ENCODE data around the gene OCA2. TPM values are rescaled to one million over a fixed set of nuclear protein-coding genes. Genes with fewer than 3 reads are reported as not detected.

Gene OCA2
- total RNA-seq, 1 experiment from 2014 or later: 0.57 TPM

GRCh38 chr15:27951191-27951890 is 147.8 kb downstream of the OCA2 start:
- Mint-ChIP-seq H3K27ac (ENCODE audit: unreplicated experiment) (no peak overlapping the region), H3K27me3 (ENCODE audit: insufficient read depth, unreplicated experiment) (no peaks in the 10 kb centered on the region), H3K4me1 (ENCODE audit: low read depth, unreplicated experiment) (no peaks in the 10 kb centered on the region), H3K9me3 (ENCODE audit: unreplicated experiment) (no peaks in the 10 kb centered on the region), H3K4me3 (ENCODE audit: unreplicated experiment) (no peak overlapping the region), H3K36me3 (ENCODE audit: insufficient read depth, unreplicated experiment) (no peaks in the 10 kb centered on the region)
- Histone ChIP-seq H3K4me1 (no peaks in the 10 kb centered on the region), H3K27me3 (replicated peaks; ENCODE audit: control insufficient read depth, insufficient read depth, low read length) (no peaks in the 10 kb centered on the region), H3K36me3 (ENCODE audit: control insufficient read depth, insufficient read depth, low read length) (no peaks in the 10 kb centered on the region), H3K4me3 (ENCODE audit: low read depth, low read length) (no peak overlapping the region), H3K9me3 (no peaks in the 10 kb centered on the region)
- no peak for DNase-seq
- intact Hi-C loops (cut with micrococcal nuclease; ENCODE audit: unreplicated experiment): no loop called here
- no TSS peak for BruUV-seq (replicated peaks)
- CTCF ChIA-PET: no interaction called here
- POLR2A ChIA-PET: no interaction called here
- no peak for TF ChIP-seq CTCF (IDR thresholded peaks at IDR 0.05; ENCODE audit: insufficient read depth in 1 of 2, low read depth in 1 of 2, low read length in 1 of 2, severe bottlenecking in 1 of 2, unreplicated experiment in 1 of 2)

DNA sequence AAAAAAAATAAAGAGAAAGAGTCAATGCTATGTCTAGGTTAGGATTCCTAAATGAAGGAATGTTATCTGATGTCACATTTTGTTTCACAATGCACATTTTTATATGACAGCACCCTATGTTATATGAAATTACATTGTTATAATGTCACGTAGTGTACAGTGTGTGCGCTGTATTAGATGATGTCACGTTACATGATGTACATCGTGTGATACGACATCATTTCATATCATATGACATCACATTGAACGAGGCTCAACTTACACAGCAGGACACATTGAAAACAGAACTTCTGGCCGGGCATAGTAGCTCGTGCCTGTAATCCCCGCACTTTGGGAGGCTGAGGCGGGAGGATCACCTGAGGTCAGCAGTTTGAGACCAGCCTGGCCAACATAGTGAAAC is 150.0 kb downstream of the OCA2 start:
- no peak for DNase-seq
- peaks cover 4% of the 10 kb centered on the region for H3K27me3 Mint-ChIP-seq (ENCODE audit: insufficient read depth, unreplicated experiment)
- intact Hi-C loops (cut with micrococcal nuclease; ENCODE audit: unreplicated experiment): no loop called here
- H3K27me3 ChIP-seq (replicated peaks; ENCODE audit: control insufficient read depth, insufficient read depth, low read length): no peaks in the 10 kb centered on the region
- no peak overlapping the region for H3K4me3 Mint-ChIP-seq (ENCODE audit: unreplicated experiment)
- no peak for TF ChIP-seq CTCF (IDR thresholded peaks at IDR 0.05; ENCODE audit: insufficient read depth in 1 of 2, low read depth in 1 of 2, low read length in 1 of 2, severe bottlenecking in 1 of 2, unreplicated experiment in 1 of 2)
- no peaks in the 10 kb centered on the region for H3K9me3 ChIP-seq
- H3K36me3 ChIP-seq (ENCODE audit: control insufficient read depth, insufficient read depth, low read length): no peaks in the 10 kb centered on the region
- no peaks in the 10 kb centered on the region for H3K36me3 Mint-ChIP-seq (ENCODE audit: insufficient read depth, unreplicated experiment)
- no TSS peak for BruUV-seq (replicated peaks)
- no peak overlapping the region for H3K4me3 ChIP-seq (ENCODE audit: low read depth, low read length)
- no peak overlapping the region for H3K27ac Mint-ChIP-seq (ENCODE audit: unreplicated experiment)
- no peaks in the 10 kb centered on the region for H3K9me3 Mint-ChIP-seq (ENCODE audit: unreplicated experiment)
- ChIA-PET POLR2A (no interaction called here), CTCF (no interaction called here)
- no peaks in the 10 kb centered on the region for H3K4me1 ChIP-seq
- H3K4me1 Mint-ChIP-seq (ENCODE audit: low read depth, unreplicated experiment): no peaks in the 10 kb centered on the region

DNA sequence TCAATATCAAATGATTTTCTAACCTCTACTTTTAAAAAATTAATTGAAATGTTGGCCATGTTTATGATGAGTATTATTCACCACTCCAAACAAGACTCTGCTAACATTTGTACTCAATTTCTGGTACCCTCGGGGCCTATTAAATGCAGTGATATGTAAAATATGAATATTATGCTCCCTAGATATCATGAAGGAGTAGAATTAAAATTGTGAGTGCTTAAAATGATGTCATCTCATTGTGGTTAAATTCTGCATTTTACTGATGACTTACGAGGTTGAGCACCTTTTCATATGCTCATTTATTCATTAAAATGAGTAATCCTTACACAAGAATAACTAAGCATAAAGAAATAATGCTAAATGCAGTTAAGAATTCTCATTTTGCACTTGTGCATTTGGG is 159.9 kb downstream of the OCA2 start:
- TF ChIP-seq CTCF (IDR thresholded peaks at IDR 0.05; ENCODE audit: insufficient read depth in 1 of 2, low read depth in 1 of 2, low read length in 1 of 2, severe bottlenecking in 1 of 2, unreplicated experiment in 1 of 2): no peak
- ChIA-PET POLR2A (no interaction called here), CTCF (no interaction called here)
- Histone ChIP-seq H3K4me3 (ENCODE audit: low read depth, low read length) (no peak overlapping the region), H3K4me1 (no peaks in the 10 kb centered on the region), H3K27me3 (replicated peaks; ENCODE audit: control insufficient read depth, insufficient read depth, low read length) (no peaks in the 10 kb centered on the region), H3K36me3 (ENCODE audit: control insufficient read depth, insufficient read depth, low read length) (no peaks in the 10 kb centered on the region), H3K9me3 (no peaks in the 10 kb centered on the region)
- Mint-ChIP-seq H3K27ac (ENCODE audit: unreplicated experiment) (no peak overlapping the region), H3K27me3 (ENCODE audit: insufficient read depth, unreplicated experiment) (peaks cover 11% of the 10 kb centered on the region), H3K9me3 (ENCODE audit: unreplicated experiment) (no peaks in the 10 kb centered on the region), H3K36me3 (ENCODE audit: insufficient read depth, unreplicated experiment) (no peaks in the 10 kb centered on the region), H3K4me1 (ENCODE audit: low read depth, unreplicated experiment) (no peaks in the 10 kb centered on the region), H3K4me3 (ENCODE audit: unreplicated experiment) (no peak overlapping the region)
- no peak for DNase-seq
- BruUV-seq (replicated peaks): no TSS peak
- intact Hi-C loops (cut with micrococcal nuclease; ENCODE audit: unreplicated experiment): no loop called here

Data from Caco-2 (cell line).